DOHH2 (cell line): ENCODE results near the gene GATAD2B.

ENCODE experiments used
- CTCF ChIP-seq: fragments of 200-600 bp; sonication (generic); IDR thresholded peaks from one replicate; pipeline ENCODE4 v1.5.1; 2014; ENCODE audit warnings: antibody characterized with exemption, mild to moderate bottlenecking, low read depth, low read length; ENCODE audit not compliant: poor library complexity, severe bottlenecking
- EZH2phosphoT487 ChIP-seq: fragments of 200-600 bp; sonication (generic); IDR thresholded peaks from 2 replicates; pipeline ENCODE4 v1.6.1; 2017; ENCODE audit warnings: borderline replicate concordance, mild to moderate bottlenecking, antibody characterized with exemption, low read length, moderate library complexity, mixed read lengths

- TF ChIP-seq CTCF (no peak), EZH2phosphoT487 (no peak)
Observed at GRCh38 chr1:153888533-153888932, 34.2 kb downstream of the GATAD2B start.
